ENCODE data around the gene OTOF.

OTOF gene

DNA sequence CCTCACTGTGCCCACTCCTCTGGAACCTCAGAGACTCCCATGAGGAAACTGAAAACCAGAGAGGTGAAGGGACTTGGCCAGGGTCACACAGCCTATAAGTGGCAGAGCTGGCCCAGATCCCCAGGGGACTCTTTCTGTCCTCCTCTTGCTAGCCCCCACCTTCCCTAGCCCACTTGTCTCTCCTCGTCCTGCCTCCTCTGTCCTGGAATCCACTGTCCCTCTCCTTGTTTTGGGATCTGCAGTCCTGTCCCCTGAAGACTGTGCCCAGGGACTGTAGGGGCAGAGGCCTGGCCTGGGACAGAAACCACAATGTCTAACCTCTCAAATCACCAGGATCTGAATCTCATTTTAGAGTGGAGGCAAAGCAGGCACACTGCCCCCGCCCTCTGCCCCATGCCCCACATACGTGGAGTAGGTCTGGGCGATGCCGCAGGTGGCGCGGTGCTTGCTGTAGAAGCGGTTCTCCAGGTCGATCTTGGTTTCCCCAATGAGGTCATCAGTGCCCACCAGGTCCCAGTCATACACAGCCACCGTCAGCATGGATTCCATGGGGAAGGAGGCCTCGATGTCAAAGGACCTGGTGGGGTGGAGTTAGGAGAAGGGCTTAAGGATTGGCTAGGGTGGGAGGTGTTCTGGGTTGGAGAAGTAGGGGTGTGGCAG lies 12.5 kb downstream of the OTOF start:
- H3K36me3 ChIP-seq (ENCODE audit: insufficient read depth, low read length) = no peaks in the 10 kb centered on the region
- H3K4me1 ChIP-seq (ENCODE audit: control insufficient read depth, insufficient read depth, low read length, unreplicated experiment) = peaks cover 10% of the 10 kb centered on the region

DNA sequence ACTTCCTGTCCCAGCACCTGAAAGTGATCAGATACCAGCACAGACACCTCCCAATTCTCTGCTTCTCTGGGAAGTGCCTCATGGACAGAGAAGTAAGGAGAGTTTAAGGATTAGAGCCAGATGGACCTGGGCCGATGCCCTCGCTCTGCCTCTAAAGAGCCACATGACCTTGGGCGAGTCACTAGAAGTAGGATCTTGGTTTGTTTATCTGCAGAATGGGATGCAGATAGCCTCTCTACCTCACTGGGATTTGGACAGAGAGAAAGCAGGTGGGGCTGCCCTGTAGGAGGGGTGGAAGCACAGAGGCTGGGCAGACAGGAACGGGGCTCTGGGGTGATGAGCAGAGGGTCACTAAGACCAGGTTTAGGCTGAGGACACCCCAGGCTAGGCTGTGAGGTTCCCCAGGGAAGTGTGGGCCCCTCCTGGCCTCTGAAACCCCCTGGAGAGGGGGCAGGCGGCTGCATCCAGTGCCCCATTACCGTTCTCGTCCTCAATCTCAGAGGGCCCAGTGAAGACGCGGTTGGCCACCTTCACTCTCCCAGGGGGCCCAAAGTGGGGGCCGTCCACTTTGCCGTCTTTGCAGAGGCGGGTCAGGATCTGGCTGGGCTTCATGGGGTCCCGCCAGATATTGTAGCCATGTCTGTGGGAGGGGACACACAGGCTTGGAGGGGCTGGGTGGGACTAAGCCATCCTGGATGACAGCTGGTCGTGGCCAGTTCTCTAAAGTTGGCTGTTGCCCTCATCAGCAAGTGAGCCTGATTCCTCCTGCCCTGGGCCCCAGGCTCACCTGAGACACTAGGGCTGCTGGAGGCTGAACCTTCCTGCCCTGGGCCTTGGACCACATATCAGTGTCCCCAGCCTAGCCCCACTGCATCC lies 13.3 kb downstream of the OTOF start:
- no peak overlapping the region for H3K27ac ChIP-seq (ENCODE audit: low read depth, low read length)
- H3K36me3 ChIP-seq (ENCODE audit: insufficient read depth, low read length) = no peaks in the 10 kb centered on the region

More for the DNA sequence above, 12.5 kb downstream of the OTOF start:
- Histone ChIP-seq H3K79me2 (ENCODE audit: control insufficient read depth, insufficient read depth, low read length, unreplicated experiment) (no peaks in the 10 kb centered on the region), H3K27ac (ENCODE audit: low read depth, low read length) (no peak overlapping the region), H3K27me3 (ENCODE audit: insufficient read depth, low read length) (no peaks in the 10 kb centered on the region), H2AFZ (ENCODE audit: low read length, unreplicated experiment) (no peak overlapping the region), H3K4me3 (ENCODE audit: low read depth, low read length) (no peak overlapping the region)

GRCh38 chr2:26463244-26464192 lies 14.4 kb downstream of the OTOF start:
- no peaks in the 10 kb centered on the region for H3K27me3 ChIP-seq (ENCODE audit: insufficient read depth, low read length)
- no peak overlapping the region for H2AFZ ChIP-seq (ENCODE audit: low read length, unreplicated experiment)
- H3K4me3 ChIP-seq (ENCODE audit: low read depth, low read length) = no peak overlapping the region
- no peaks in the 10 kb centered on the region for H3K36me3 ChIP-seq (ENCODE audit: insufficient read depth, low read length)
- peaks cover 10% of the 10 kb centered on the region for H3K4me1 ChIP-seq (ENCODE audit: control insufficient read depth, insufficient read depth, low read length, unreplicated experiment)
- no peaks in the 10 kb centered on the region for H3K79me2 ChIP-seq (ENCODE audit: control insufficient read depth, insufficient read depth, low read length, unreplicated experiment)
- H3K27ac ChIP-seq (ENCODE audit: low read depth, low read length) = no peak overlapping the region

More for the DNA sequence above, 13.3 kb downstream of the OTOF start:
- Histone ChIP-seq H3K4me1 (ENCODE audit: control insufficient read depth, insufficient read depth, low read length, unreplicated experiment) (peaks cover 10% of the 10 kb centered on the region), H3K27me3 (ENCODE audit: insufficient read depth, low read length) (no peaks in the 10 kb centered on the region), H3K4me3 (ENCODE audit: low read depth, low read length) (no peak overlapping the region), H3K79me2 (ENCODE audit: control insufficient read depth, insufficient read depth, low read length, unreplicated experiment) (no peaks in the 10 kb centered on the region), H2AFZ (ENCODE audit: low read length, unreplicated experiment) (no peak overlapping the region)

- Histone ChIP-seq H2AFZ (ENCODE audit: low read length, unreplicated experiment) (no peak overlapping the region), H3K4me1 (ENCODE audit: control insufficient read depth, insufficient read depth, low read length, unreplicated experiment) (peaks cover 10% of the 10 kb centered on the region), H3K36me3 (ENCODE audit: insufficient read depth, low read length) (no peaks in the 10 kb centered on the region), H3K27me3 (ENCODE audit: insufficient read depth, low read length) (no peaks in the 10 kb centered on the region), H3K4me3 (ENCODE audit: low read depth, low read length) (no peak overlapping the region), H3K79me2 (ENCODE audit: control insufficient read depth, insufficient read depth, low read length, unreplicated experiment) (no peaks in the 10 kb centered on the region), H3K27ac (ENCODE audit: low read depth, low read length) (peak overlapping the region; percentile 50)
These were observed 15.2 kb downstream of the OTOF start for GRCh38 chr2:26462511-26463243.

- no peak overlapping the region for H2AFZ ChIP-seq (ENCODE audit: low read length, unreplicated experiment)
- no peak overlapping the region for H3K4me3 ChIP-seq (ENCODE audit: low read depth, low read length)
These were observed 15.8 kb downstream of the OTOF start for GRCh38 chr2:26462100-26462499.

GRCh38 chr2:26461601-26462023 lies 16.3 kb downstream of the OTOF start:
- Histone ChIP-seq H3K4me3 (ENCODE audit: low read depth, low read length) (no peak overlapping the region), H3K27ac (ENCODE audit: low read depth, low read length) (no peak overlapping the region), H3K27me3 (ENCODE audit: insufficient read depth, low read length) (no peaks in the 10 kb centered on the region), H3K79me2 (ENCODE audit: control insufficient read depth, insufficient read depth, low read length, unreplicated experiment) (no peaks in the 10 kb centered on the region), H3K4me1 (ENCODE audit: control insufficient read depth, insufficient read depth, low read length, unreplicated experiment) (peaks cover 10% of the 10 kb centered on the region), H2AFZ (ENCODE audit: low read length, unreplicated experiment) (no peak overlapping the region), H3K36me3 (ENCODE audit: insufficient read depth, low read length) (no peaks in the 10 kb centered on the region)

More at GRCh38 chr2:26462100-26462499, 15.8 kb downstream of the OTOF start:
- peaks cover 10% of the 10 kb centered on the region for H3K4me1 ChIP-seq (ENCODE audit: control insufficient read depth, insufficient read depth, low read length, unreplicated experiment)
- H3K27me3 ChIP-seq (ENCODE audit: insufficient read depth, low read length) = no peaks in the 10 kb centered on the region
- no peaks in the 10 kb centered on the region for H3K79me2 ChIP-seq (ENCODE audit: control insufficient read depth, insufficient read depth, low read length, unreplicated experiment)
- peak overlapping the region; percentile 50; the same call in 1 of the 2 replicates for H3K27ac ChIP-seq (ENCODE audit: low read depth, low read length)
- no peaks in the 10 kb centered on the region for H3K36me3 ChIP-seq (ENCODE audit: insufficient read depth, low read length)

GRCh38 chr2:26460613-26461031 lies 17.3 kb downstream of the OTOF start:
- H3K36me3 ChIP-seq (ENCODE audit: insufficient read depth, low read length) = no peaks in the 10 kb centered on the region
- H2AFZ ChIP-seq (ENCODE audit: low read length, unreplicated experiment) = no peak overlapping the region
- H3K79me2 ChIP-seq (ENCODE audit: control insufficient read depth, insufficient read depth, low read length, unreplicated experiment) = no peaks in the 10 kb centered on the region
- no peak overlapping the region for H3K4me3 ChIP-seq (ENCODE audit: low read depth, low read length)
- no peaks in the 10 kb centered on the region for H3K27me3 ChIP-seq (ENCODE audit: insufficient read depth, low read length)
- H3K4me1 ChIP-seq (ENCODE audit: control insufficient read depth, insufficient read depth, low read length, unreplicated experiment) = peaks cover 10% of the 10 kb centered on the region
- no peak overlapping the region for H3K27ac ChIP-seq (ENCODE audit: low read depth, low read length)

DNA sequence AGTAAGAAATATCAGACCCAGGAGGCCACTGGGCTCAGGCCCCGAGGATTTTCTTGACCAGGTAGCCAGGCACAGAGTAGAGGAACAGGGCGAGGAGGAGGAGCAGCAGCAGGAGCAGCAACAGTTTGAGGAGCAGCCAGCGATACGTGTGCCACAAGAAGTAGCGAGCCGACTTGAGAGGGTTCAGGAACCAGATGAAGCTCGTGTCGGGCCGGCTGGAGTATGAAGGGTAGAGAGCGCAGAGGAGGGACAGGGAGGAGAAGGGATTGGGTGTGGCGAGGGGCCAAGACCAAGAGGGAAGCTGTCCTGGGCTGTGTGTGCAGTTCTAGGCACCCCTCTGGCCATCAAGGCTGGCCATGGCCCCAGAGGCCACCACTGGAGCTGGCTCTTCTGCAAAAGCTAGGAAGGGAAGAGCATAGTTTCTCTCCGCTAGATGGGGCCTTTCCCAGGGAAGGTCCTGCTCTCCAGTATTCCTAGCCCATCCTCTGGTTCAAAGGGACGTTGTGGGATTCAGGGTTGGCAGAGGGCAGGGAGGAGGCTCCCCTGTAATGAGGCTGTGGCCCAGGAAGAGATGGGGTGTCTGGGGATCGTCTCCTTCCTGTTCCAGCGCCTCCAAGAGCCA lies 17.8 kb downstream of the OTOF start:
- H3K36me3 ChIP-seq (ENCODE audit: insufficient read depth, low read length) = no peaks in the 10 kb centered on the region
- peaks cover 10% of the 10 kb centered on the region for H3K4me1 ChIP-seq (ENCODE audit: control insufficient read depth, insufficient read depth, low read length, unreplicated experiment)
- H3K4me3 ChIP-seq (ENCODE audit: low read depth, low read length) = no peak overlapping the region
- H3K27me3 ChIP-seq (ENCODE audit: insufficient read depth, low read length) = no peaks in the 10 kb centered on the region
- H2AFZ ChIP-seq (ENCODE audit: low read length, unreplicated experiment) = no peak overlapping the region
- no peaks in the 10 kb centered on the region for H3K79me2 ChIP-seq (ENCODE audit: control insufficient read depth, insufficient read depth, low read length, unreplicated experiment)
- H3K27ac ChIP-seq (ENCODE audit: low read depth, low read length) = no peak overlapping the region

- peaks cover 10% of the 10 kb centered on the region for H3K4me1 ChIP-seq (ENCODE audit: control insufficient read depth, insufficient read depth, low read length, unreplicated experiment)
- H3K4me3 ChIP-seq (ENCODE audit: low read depth, low read length) = no peak overlapping the region
- no peak overlapping the region for H3K27ac ChIP-seq (ENCODE audit: low read depth, low read length)
- no peaks in the 10 kb centered on the region for H3K79me2 ChIP-seq (ENCODE audit: control insufficient read depth, insufficient read depth, low read length, unreplicated experiment)
- no peaks in the 10 kb centered on the region for H3K36me3 ChIP-seq (ENCODE audit: insufficient read depth, low read length)
- H3K27me3 ChIP-seq (ENCODE audit: insufficient read depth, low read length) = no peaks in the 10 kb centered on the region
- H2AFZ ChIP-seq (ENCODE audit: low read length, unreplicated experiment) = no peak overlapping the region
These were observed 19.4 kb downstream of the OTOF start for GRCh38 chr2:26458365-26459042.

Data from ACC112 (cell line).